Thyroid gland (tissue), 4 donors: Measurements from ENCODE around the gene ABCA4. TPM values are rescaled to one million over a fixed set of nuclear protein-coding genes. Genes with fewer than 3 reads are reported as not detected.

Experiments used
- DNase-seq, 2 donors: peaks; one replicate each; pipeline ENCODE4 v3.0.0-alpha.2; 2019
- H3K27ac ChIP-seq, 3 donors: fragments of 200-600 bp; sonication (generic); 1 replicate in 2 of 3; 2 replicates in 1 of 3; pipeline ENCODE4 v1.5.1; 2016 to 2019; ENCODE audit warnings: mild to moderate bottlenecking in 1 of 3, moderate library complexity in 1 of 3
- H3K27me3 ChIP-seq: fragments of 200-600 bp; sonication (generic); one replicate; pipeline ENCODE4 v1.5.1; 2019
- H3K36me3 ChIP-seq, 2 donors: fragments of 200-600 bp; sonication (generic); one replicate each; pipeline ENCODE4 v1.5.1; 2016 to 2019
- H3K4me1 ChIP-seq, 2 donors: fragments of 200-600 bp; sonication (generic); one replicate each; pipeline ENCODE4 v1.5.1; 2017 to 2019
- H3K4me3 ChIP-seq, 3 donors: fragments of 200-600 bp; sonication (generic); replicated peaks in 1 of 3; 1 replicate in 2 of 3; 2 replicates in 1 of 3; pipeline ENCODE4 v1.5.1; 2016; ENCODE audit warnings: mild to moderate bottlenecking in 1 of 3
- H3K9me3 ChIP-seq: fragments of 200-600 bp; sonication (generic); one replicate; pipeline ENCODE4 v1.5.1; 2017
- CTCF ChIP-seq, 6 experiments: fragments of 200-600 bp in 3 of 6; fragments of 450-650 bp in 3 of 6; sonication (generic) in 3 of 6; IDR thresholded peaks; one replicate each; pipeline ENCODE4 v1.5.1; 2016 to 2019; ENCODE audit warnings: antibody characterized with exemption in 6 of 6, mild to moderate bottlenecking in 2 of 6, inconsistent platforms in 1 of 6, moderate library complexity in 1 of 6
- POLR2A ChIP-seq, 2 donors: fragments of 450-650 bp; IDR thresholded peaks; one replicate each; pipeline ENCODE4 v1.6.1; 2017; ENCODE audit warnings: antibody characterized with exemption in 2 of 2, mild to moderate bottlenecking in 2 of 2, moderate library complexity in 1 of 2
- WGBS, 2 donors: methylation state at CpG; one replicate each; pipeline ENCODE4 v1.1.5; 2017; 5-methylcytosine and 5-hydroxymethylcytosine counted together
- intact Hi-C: fragments of 100-400 bp; cut with DNase I; formaldehyde crosslinking; loops from one replicate; pipeline ENCODE4 v1.15.1; 2023
- total RNA-seq, 4 donors: library from RNA; depleted of rRNA; stranded (reverse); fragments of >200 nt; gene quantifications; one replicate each; pipeline ENCODE4 v1.2.3, GENCODE V29; 2016

Gene ABCA4
- total RNA-seq, 4 donors from 2014 or later, result 0.44 to 1.0 (median 0.82) TPM

GRCh38 chr1:94105581-94105952 is 15.4 kb downstream of the ABCA4 start:
- no peaks in the 10 kb centered on the region for H3K9me3 ChIP-seq
- no peaks in the 10 kb centered on the region for H3K27me3 ChIP-seq
- H3K4me3 ChIP-seq, result no peak overlapping the region
- peaks cover 28 to 41% of the 10 kb centered on the region in 2 donors for H3K4me1 ChIP-seq
- no peak for TF ChIP-seq POLR2A (IDR thresholded peaks at IDR 0.05)
- 46 to 58% methylated on average over 4 to 7 of the region's 7 CpGs for WGBS, 2 donors
- DNase-seq, result peak; percentile 33 to 43
- intact Hi-C loops, result no loop called here
- H3K36me3 ChIP-seq, result no peaks in the 10 kb centered on the region
- H3K27ac ChIP-seq, result peak overlapping the region in 1 of 3 donors; percentile 18

GRCh38 chr1:94104776-94105580 is 16.0 kb downstream of the ABCA4 start:
- intact Hi-C loops, result no loop called here
- no peaks in the 10 kb centered on the region for H3K9me3 ChIP-seq
- H3K4me3 ChIP-seq, result no peak overlapping the region
- no peak for DNase-seq
- peaks cover 28 to 47% of the 10 kb centered on the region in 2 donors for H3K4me1 ChIP-seq
- TF ChIP-seq CTCF (IDR thresholded peaks at IDR 0.05) (no peak), POLR2A (IDR thresholded peaks at IDR 0.05) (no peak)
- 79 to 80% methylated on average over 10 of the region's 10 CpGs for WGBS, 2 donors
- no peaks in the 10 kb centered on the region for H3K27me3 ChIP-seq
- no peaks in the 10 kb centered on the region for H3K36me3 ChIP-seq
- peak overlapping the region in 2 of 3 donors; percentile 18 to 31 for H3K27ac ChIP-seq

GRCh38 chr1:94104127-94104684 is 16.7 kb downstream of the ABCA4 start:
- H3K36me3 ChIP-seq, result no peaks in the 10 kb centered on the region
- no peak overlapping the region for H3K4me3 ChIP-seq
- intact Hi-C loops, result no loop called here
- no peak for DNase-seq
- peak overlapping the region in 1 of 3 donors; percentile 16 for H3K27ac ChIP-seq
- H3K27me3 ChIP-seq, result no peaks in the 10 kb centered on the region
- peaks cover 33 to 49% of the 10 kb centered on the region in 2 donors for H3K4me1 ChIP-seq
- H3K9me3 ChIP-seq, result no peaks in the 10 kb centered on the region
- WGBS, 2 donors, result 91 to 93% methylated on average over 8 to 9 of the region's 9 CpGs
- no peak for TF ChIP-seq POLR2A (IDR thresholded peaks at IDR 0.05)
- no peak for TF ChIP-seq CTCF (IDR thresholded peaks at IDR 0.05)

- intact Hi-C loops, result no loop called here
- no peaks in the 10 kb centered on the region for H3K9me3 ChIP-seq
- H3K4me1 ChIP-seq, result peaks cover 37 to 55% of the 10 kb centered on the region in 2 donors
- DNase-seq, result no peak
- peak overlapping the region in 1 of 3 donors; percentile 16 for H3K27ac ChIP-seq
- TF ChIP-seq POLR2A (IDR thresholded peaks at IDR 0.05), result no peak
- TF ChIP-seq CTCF (IDR thresholded peaks at IDR 0.05), result no peak
- H3K27me3 ChIP-seq, result no peaks in the 10 kb centered on the region
- no peaks in the 10 kb centered on the region for H3K36me3 ChIP-seq
- 90 to 93% methylated on average over 4 of the region's 4 CpGs for WGBS, 2 donors
- no peak overlapping the region for H3K4me3 ChIP-seq
These were observed 17.3 kb downstream of the ABCA4 start for GRCh38 chr1:94103608-94104007.

- peak; percentile 77 to 79 for DNase-seq
- Histone ChIP-seq H3K36me3 (no peaks in the 10 kb centered on the region), H3K27ac (peak overlapping the region; percentile 20 to 80 (median 69)), H3K9me3 (no peaks in the 10 kb centered on the region), H3K4me3 (no peak overlapping the region), H3K4me1 (peaks cover 49 to 72% of the 10 kb centered on the region in 2 donors), H3K27me3 (no peaks in the 10 kb centered on the region)
- WGBS, 2 donors, result 70 to 81% methylated on average over 13 to 15 of the region's 15 CpGs
- TF ChIP-seq CTCF (IDR thresholded peaks at IDR 0.05), result no peak
- no peak for TF ChIP-seq POLR2A (IDR thresholded peaks at IDR 0.05)
- intact Hi-C loops, result no loop called here
These were observed 19.1 kb downstream of the ABCA4 start for GRCh38 chr1:94101613-94102525.
